H9 (cell line): ENCODE results near the gene MSI2. TPM values are rescaled to one million over a fixed set of nuclear protein-coding genes. Genes with fewer than 3 reads are reported as not detected.

Experiments
- DNase-seq: peaks from one replicate; pipeline ENCODE4 v3.0.0-alpha.2; 2017
- H2AFZ ChIP-seq: one replicate; pipeline ENCODE4 v1.6.1; 2013; ENCODE audit warnings: mild to moderate bottlenecking, low read length, control low read depth, moderate library complexity
- H2AK5ac ChIP-seq: 2 replicates; pipeline ENCODE4 v1.6.1; 2013; ENCODE audit warnings: low read length, control low read depth, mixed read lengths; ENCODE audit not compliant: insufficient read length
- H2BK120ac ChIP-seq: one replicate; pipeline ENCODE4 v1.6.1; 2013; ENCODE audit warnings: low read depth, mild to moderate bottlenecking, low read length, control low read depth, inconsistent platforms; ENCODE audit not compliant: poor library complexity, severe bottlenecking
- H2BK12ac ChIP-seq: 2 replicates; pipeline ENCODE4 v1.6.1; 2013; ENCODE audit warnings: low read length, control low read depth, mixed read lengths, low read depth; ENCODE audit not compliant: insufficient read length
- H2BK15ac ChIP-seq: 2 replicates; pipeline ENCODE4 v1.6.1; 2013; ENCODE audit warnings: low read depth, low read length, control low read depth
- H2BK20ac ChIP-seq: one replicate; pipeline ENCODE4 v1.6.1; 2013; ENCODE audit warnings: low read depth, mild to moderate bottlenecking, low read length, control low read depth, inconsistent platforms; ENCODE audit not compliant: poor library complexity, severe bottlenecking
- H2BK5ac ChIP-seq: 2 replicates; pipeline ENCODE4 v1.6.1; 2013; ENCODE audit warnings: low read length, control low read depth, mixed read lengths; ENCODE audit not compliant: insufficient read length
- H3K14ac ChIP-seq: 2 replicates; pipeline ENCODE4 v1.6.1; 2013; ENCODE audit warnings: low read length, control low read depth; ENCODE audit not compliant: insufficient read depth
- H3K18ac ChIP-seq: 2 replicates; pipeline ENCODE4 v1.6.1; 2013; ENCODE audit warnings: low read depth, mild to moderate bottlenecking, mixed read lengths, low read length, control low read depth; ENCODE audit not compliant: insufficient read length
- H3K23ac ChIP-seq: 2 replicates; pipeline ENCODE4 v1.6.1; 2013; ENCODE audit warnings: low read length, control low read depth, mixed read lengths, low read depth; ENCODE audit not compliant: insufficient read length
- H3K23me2 ChIP-seq: 2 replicates; pipeline ENCODE4 v1.6.1; 2013; ENCODE audit warnings: low read depth, mild to moderate bottlenecking, mixed read lengths, low read length, control low read depth; ENCODE audit not compliant: insufficient read length, poor library complexity, severe bottlenecking
- H3K27ac ChIP-seq: 2 replicates; pipeline ENCODE4 v1.5.1; 2013; ENCODE audit warnings: low read length, control low read depth, mixed read lengths, low read depth; ENCODE audit not compliant: insufficient read length
- H3K27me3 ChIP-seq: 2 replicates; pipeline ENCODE4 v1.6.1; 2013; ENCODE audit warnings: low read length, control low read depth, inconsistent platforms; ENCODE audit not compliant: insufficient read depth
- H3K4ac ChIP-seq: 2 replicates; pipeline ENCODE4 v1.6.1; 2013; ENCODE audit warnings: low read depth, mild to moderate bottlenecking, control low read depth, inconsistent platforms, low read length, moderate library complexity
- H3K4me1 ChIP-seq: 2 replicates; pipeline ENCODE4 v1.6.1; 2013; ENCODE audit warnings: low read length, control low read depth, inconsistent platforms; ENCODE audit not compliant: insufficient read depth
- H3K4me2 ChIP-seq: 2 replicates; pipeline ENCODE4 v1.6.1; 2013; ENCODE audit warnings: low read length, control low read depth, mixed read lengths; ENCODE audit not compliant: insufficient read length, insufficient read depth
- H3K56ac ChIP-seq: 2 replicates; pipeline ENCODE4 v1.6.1; 2013; ENCODE audit warnings: low read depth, mild to moderate bottlenecking, mixed read lengths, low read length, control low read depth; ENCODE audit not compliant: insufficient read length
- H3K79me1 ChIP-seq: 2 replicates; pipeline ENCODE4 v1.6.1; 2013; ENCODE audit warnings: low read depth, mild to moderate bottlenecking, moderate library complexity, low read length, control low read depth, inconsistent platforms; ENCODE audit not compliant: insufficient read depth, poor library complexity, severe bottlenecking
- H3K79me2 ChIP-seq: 2 replicates; pipeline ENCODE4 v1.6.1; 2013; ENCODE audit warnings: low read length, control low read depth, inconsistent platforms; ENCODE audit not compliant: insufficient read depth
- H3K9ac ChIP-seq: 2 replicates; pipeline ENCODE4 v1.6.1; 2013; ENCODE audit warnings: low read length, control low read depth, mixed read lengths; ENCODE audit not compliant: insufficient read length; ENCODE audit errors: extremely low read depth
- H3K9me3 ChIP-seq: one replicate; pipeline ENCODE4 v1.6.1; 2013; ENCODE audit warnings: low read depth, low read length, inconsistent platforms; ENCODE audit not compliant: control insufficient read depth
- H3T11ph ChIP-seq: one replicate; pipeline ENCODE4 v1.6.1; 2013; ENCODE audit warnings: mild to moderate bottlenecking, low read length, control low read depth, inconsistent platforms
- H4K20me1 ChIP-seq: one replicate; pipeline ENCODE4 v1.6.1; 2013; ENCODE audit not compliant: control insufficient read depth, insufficient read length, insufficient read depth
- H4K5ac ChIP-seq: 2 replicates; pipeline ENCODE4 v1.6.1; 2013; ENCODE audit warnings: low read depth, mild to moderate bottlenecking, mixed read lengths, low read length, control low read depth; ENCODE audit not compliant: insufficient read length
- H4K8ac ChIP-seq: replicated peaks from 2 replicates; pipeline ENCODE4 v1.6.1; 2013; ENCODE audit warnings: low read length, control low read depth, mixed read lengths, low read depth; ENCODE audit not compliant: insufficient read length
- H4K91ac ChIP-seq: 2 replicates; pipeline ENCODE4 v1.6.1; 2013; ENCODE audit warnings: low read depth, mild to moderate bottlenecking, moderate library complexity, mixed read lengths, low read length, control low read depth; ENCODE audit not compliant: insufficient read length
- H3K27ac Mint-ChIP-seq, 3 experiments: 2 replicates in 2 of 3; 3 replicates in 1 of 3; pipeline ENCODE4 v1.8.0; 2020 to 2021; ENCODE audit warnings: mixed read lengths in 3 of 3, mild to moderate bottlenecking in 1 of 3, moderate library complexity in 1 of 3
- H3K27me3 Mint-ChIP-seq: 2 replicates; pipeline ENCODE4 v1.8.0; 2021; ENCODE audit warnings: low read depth, mild to moderate bottlenecking, moderate library complexity, mixed read lengths
- H3K36me3 Mint-ChIP-seq, 3 experiments: 2 replicates in 2 of 3; 3 replicates in 1 of 3; pipeline ENCODE4 v1.8.0; 2020 to 2021; ENCODE audit warnings: low read depth in 3 of 3, mixed read lengths in 3 of 3; ENCODE audit not compliant: insufficient read depth in 1 of 3
- H3K4me1 Mint-ChIP-seq, 2 experiments: 2 replicates each; pipeline ENCODE4 v1.8.0; 2020; ENCODE audit warnings: mixed read lengths in 2 of 2
- H3K4me3 Mint-ChIP-seq, 2 experiments: 2 replicates in 1 of 2; 3 replicates in 1 of 2; pipeline ENCODE4 v1.8.0; 2020 to 2021; ENCODE audit warnings: mild to moderate bottlenecking in 2 of 2, mixed read lengths in 2 of 2, moderate library complexity in 1 of 2
- H3K9me3 Mint-ChIP-seq, 2 experiments: 2 replicates in 1 of 2; 3 replicates in 1 of 2; pipeline ENCODE4 v1.8.0; 2020; ENCODE audit warnings: mild to moderate bottlenecking in 2 of 2, mixed read lengths in 2 of 2, moderate library complexity in 1 of 2
- WGBS: extraction: QIAGEN DNeasy Blood & Tissue Kit; methylation state at CpG from one replicate; pipeline ENCODE4 v1.1.7; 2013; ENCODE audit warnings: missing lambda C conversion rate, low lambda C conversion rate, mixed read lengths; ENCODE audit not compliant: insufficient read length; ENCODE audit errors: extremely low coverage; 5-methylcytosine and 5-hydroxymethylcytosine counted together
- total RNA-seq: library from RNA; stranded (reverse); gene quantifications from 2 replicates; pipeline ENCODE4 v1.2.1, GENCODE V29; 2021
- TF ChIP-seq, protein P1 (sequence below): fragments of 200-600 bp; sonication (generic); conservative IDR thresholded peaks from 3 replicates; pipeline ENCODE4 v1.8.0; 2021; ENCODE audit warnings: antibody characterized with exemption, mild to moderate bottlenecking

Gene MSI2
- total RNA-seq, 1 experiment from 2014 or later: 98.5 TPM

DNA sequence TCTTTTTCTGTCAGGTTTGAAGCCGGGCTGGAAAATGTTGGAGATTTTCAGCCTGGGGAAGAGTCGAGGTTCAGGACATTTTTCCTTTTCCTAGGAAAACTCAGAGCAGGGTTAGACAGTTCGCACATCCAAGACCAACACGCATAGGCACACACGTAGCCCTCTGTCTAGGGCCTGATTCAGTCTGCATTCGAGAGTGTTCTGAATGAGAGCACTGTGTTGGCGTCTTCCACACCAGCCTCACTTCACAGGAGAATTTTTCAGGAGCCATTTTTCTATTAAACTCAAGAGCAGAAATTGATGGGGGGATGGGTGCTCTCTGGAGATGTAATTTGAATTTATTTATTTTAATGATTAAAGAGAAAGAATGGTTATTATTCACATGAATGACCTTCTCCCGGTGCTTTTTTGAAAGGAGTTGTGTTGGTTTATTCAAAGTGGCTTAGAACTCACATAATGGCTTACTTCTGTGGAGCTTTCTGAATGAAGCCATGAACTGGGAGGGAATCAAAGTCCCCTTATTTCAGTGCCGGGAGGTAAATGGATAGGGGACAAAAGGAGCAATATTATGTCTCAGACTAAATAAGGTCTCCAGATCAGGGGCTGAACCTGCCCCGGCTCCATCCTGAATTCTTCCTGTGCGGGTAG lies 294.5 kb downstream of the MSI2 start:
- Histone ChIP-seq H3K4me1 (peaks cover 14% of the 10 kb centered on the region; the same call in 1 of the 2 replicates), H3K4me2 (no peak overlapping the region), H3K23me2 (no peaks in the 10 kb centered on the region), H2AFZ (no peak overlapping the region), H2BK12ac (no peak overlapping the region), H3K79me2 (no peaks in the 10 kb centered on the region), H3K9me3 (no peaks in the 10 kb centered on the region), H2BK120ac (no peak overlapping the region), H3K4ac (no peak overlapping the region), H3K79me1 (no peaks in the 10 kb centered on the region), H3K56ac (no peak overlapping the region), H3K18ac (no peak overlapping the region), H4K91ac (no peak overlapping the region), H3K14ac (no peak overlapping the region), H2BK15ac (no peak overlapping the region), H4K8ac (no peak overlapping the region), H3T11ph (no peak overlapping the region), H2BK20ac (no peak overlapping the region), H4K20me1 (no peaks in the 10 kb centered on the region), H3K27me3 (no peaks in the 10 kb centered on the region), H2BK5ac (no peak overlapping the region), H3K23ac (no peak overlapping the region), H3K9ac (no peak overlapping the region), H3K27ac (no peak overlapping the region), H4K5ac (no peak overlapping the region), H2AK5ac (no peak overlapping the region)
- Mint-ChIP-seq H3K4me1 (peaks cover 83 to 95% of the 10 kb centered on the region in 2 experiments), H3K9me3 (no peaks in the 10 kb centered on the region), H3K36me3 (no peaks in the 10 kb centered on the region), H3K27me3 (no peaks in the 10 kb centered on the region), H3K4me3 (peak overlapping the region in 1 of 2 experiments; percentile 52; a peak in 2 of 5 replicates), H3K27ac (peak overlapping the region; percentile 84 to 92 (median 86); a peak in 5 of 7 replicates)
- WGBS: no CpG with 5 or more reads among the region's 11 CpGs
- no peak for DNase-seq
- TF ChIP-seq, protein P1, sequence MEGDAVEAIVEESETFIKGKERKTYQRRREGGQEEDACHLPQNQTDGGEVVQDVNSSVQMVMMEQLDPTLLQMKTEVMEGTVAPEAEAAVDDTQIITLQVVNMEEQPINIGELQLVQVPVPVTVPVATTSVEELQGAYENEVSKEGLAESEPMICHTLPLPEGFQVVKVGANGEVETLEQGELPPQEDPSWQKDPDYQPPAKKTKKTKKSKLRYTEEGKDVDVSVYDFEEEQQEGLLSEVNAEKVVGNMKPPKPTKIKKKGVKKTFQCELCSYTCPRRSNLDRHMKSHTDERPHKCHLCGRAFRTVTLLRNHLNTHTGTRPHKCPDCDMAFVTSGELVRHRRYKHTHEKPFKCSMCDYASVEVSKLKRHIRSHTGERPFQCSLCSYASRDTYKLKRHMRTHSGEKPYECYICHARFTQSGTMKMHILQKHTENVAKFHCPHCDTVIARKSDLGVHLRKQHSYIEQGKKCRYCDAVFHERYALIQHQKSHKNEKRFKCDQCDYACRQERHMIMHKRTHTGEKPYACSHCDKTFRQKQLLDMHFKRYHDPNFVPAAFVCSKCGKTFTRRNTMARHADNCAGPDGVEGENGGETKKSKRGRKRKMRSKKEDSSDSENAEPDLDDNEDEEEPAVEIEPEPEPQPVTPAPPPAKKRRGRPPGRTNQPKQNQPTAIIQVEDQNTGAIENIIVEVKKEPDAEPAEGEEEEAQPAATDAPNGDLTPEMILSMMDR: no peak
